Vagina (tissue), 2 donors: Measurements from ENCODE around the gene PRSS36.

Experiments used
- CTCF ChIP-seq, 3 experiments: fragments of 450-650 bp in 2 of 3; fragments of 200-600 bp in 1 of 3; sonication (generic) in 1 of 3; IDR thresholded peaks; one replicate each; pipeline ENCODE4 v1.5.1; 2017 to 2019; ENCODE audit warnings: antibody characterized with exemption in 3 of 3, mild to moderate bottlenecking in 2 of 3, moderate library complexity in 2 of 3
- POLR2A ChIP-seq, 2 donors: fragments of 450-650 bp; IDR thresholded peaks; one replicate each; pipeline ENCODE4 v1.6.1; 2017; ENCODE audit warnings: antibody characterized with exemption in 2 of 2, mild to moderate bottlenecking in 2 of 2, moderate library complexity in 2 of 2

GRCh38 chr16:31125844-31126243 is 24.0 kb downstream of the PRSS36 start:
- no peak for TF ChIP-seq CTCF (IDR thresholded peaks at IDR 0.05)
- no peak for TF ChIP-seq POLR2A (IDR thresholded peaks at IDR 0.05)
